Peyer's patch (tissue), 4 donors: Measurements from ENCODE around the gene ANKMY1.

Experiments
- POLR2A ChIP-seq, 2 donors: fragments of 450-650 bp; IDR thresholded peaks; one replicate each; pipeline ENCODE4 v1.5.1; 2017; ENCODE audit warnings: antibody characterized with exemption in 2 of 2, mild to moderate bottlenecking in 2 of 2, moderate library complexity in 2 of 2
- TF ChIP-seq, protein P1 (sequence below), 6 experiments: fragments of 450-650 bp in 4 of 6; fragments of 200-600 bp in 2 of 6; sonication (generic) in 1 of 6; IDR thresholded peaks; one replicate each; pipeline ENCODE4 v1.5.1; 2017 to 2019; ENCODE audit warnings: antibody characterized with exemption in 6 of 6, mild to moderate bottlenecking in 3 of 6, moderate library complexity in 1 of 6

GRCh38 chr2:240467659-240468302 lies 90.0 kb downstream of the ANKMY1 start:
- TF ChIP-seq, protein P1, sequence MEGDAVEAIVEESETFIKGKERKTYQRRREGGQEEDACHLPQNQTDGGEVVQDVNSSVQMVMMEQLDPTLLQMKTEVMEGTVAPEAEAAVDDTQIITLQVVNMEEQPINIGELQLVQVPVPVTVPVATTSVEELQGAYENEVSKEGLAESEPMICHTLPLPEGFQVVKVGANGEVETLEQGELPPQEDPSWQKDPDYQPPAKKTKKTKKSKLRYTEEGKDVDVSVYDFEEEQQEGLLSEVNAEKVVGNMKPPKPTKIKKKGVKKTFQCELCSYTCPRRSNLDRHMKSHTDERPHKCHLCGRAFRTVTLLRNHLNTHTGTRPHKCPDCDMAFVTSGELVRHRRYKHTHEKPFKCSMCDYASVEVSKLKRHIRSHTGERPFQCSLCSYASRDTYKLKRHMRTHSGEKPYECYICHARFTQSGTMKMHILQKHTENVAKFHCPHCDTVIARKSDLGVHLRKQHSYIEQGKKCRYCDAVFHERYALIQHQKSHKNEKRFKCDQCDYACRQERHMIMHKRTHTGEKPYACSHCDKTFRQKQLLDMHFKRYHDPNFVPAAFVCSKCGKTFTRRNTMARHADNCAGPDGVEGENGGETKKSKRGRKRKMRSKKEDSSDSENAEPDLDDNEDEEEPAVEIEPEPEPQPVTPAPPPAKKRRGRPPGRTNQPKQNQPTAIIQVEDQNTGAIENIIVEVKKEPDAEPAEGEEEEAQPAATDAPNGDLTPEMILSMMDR (IDR thresholded peaks at IDR 0.05): no peak
- no peak for TF ChIP-seq POLR2A (IDR thresholded peaks at IDR 0.05)
